22Rv1 (cell line): ENCODE results near the gene ANKRD33B.
"Not testable (repeated sequence)": the region's sequence is repeated elsewhere in the genome, so short reads cannot be mapped to it uniquely, and the experiment has no call there.

Source experiments
- H3K27ac ChIP-seq: fragments of 450-650 bp; 2 replicates; pipeline ENCODE4 v1.5.1; 2017
- ZFX ChIP-seq: fragments of 450-650 bp; IDR thresholded peaks from 2 replicates; pipeline ENCODE4 v1.6.1; 2017; ENCODE audit warnings: antibody characterized with exemption, borderline replicate concordance
- TF ChIP-seq, protein P1 (sequence below): fragments of 450-650 bp; IDR thresholded peaks from 2 replicates; pipeline ENCODE4 v1.5.1; 2017; ENCODE audit warnings: mild to moderate bottlenecking

Gene ANKRD33B

DNA sequence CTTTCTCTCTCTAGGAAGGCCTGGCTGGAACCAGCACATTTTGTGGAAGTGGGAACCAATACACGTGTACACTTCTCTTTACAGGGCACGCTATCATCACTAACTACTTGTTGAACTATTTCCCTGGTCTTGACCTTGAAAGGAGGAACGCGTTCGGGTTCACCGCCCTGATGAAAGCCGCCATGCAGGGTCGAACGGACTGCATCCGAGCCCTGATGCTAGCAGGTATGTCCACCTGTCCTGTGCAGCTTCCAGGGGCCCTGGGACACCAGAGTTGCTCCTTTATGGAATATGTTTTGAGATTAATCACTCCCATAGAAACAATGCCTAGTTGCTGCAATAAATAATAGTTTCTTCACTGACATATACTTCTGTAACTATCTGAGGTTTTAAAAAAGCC, 74.1 kb downstream of the ANKRD33B start:
- TF ChIP-seq, protein P1, sequence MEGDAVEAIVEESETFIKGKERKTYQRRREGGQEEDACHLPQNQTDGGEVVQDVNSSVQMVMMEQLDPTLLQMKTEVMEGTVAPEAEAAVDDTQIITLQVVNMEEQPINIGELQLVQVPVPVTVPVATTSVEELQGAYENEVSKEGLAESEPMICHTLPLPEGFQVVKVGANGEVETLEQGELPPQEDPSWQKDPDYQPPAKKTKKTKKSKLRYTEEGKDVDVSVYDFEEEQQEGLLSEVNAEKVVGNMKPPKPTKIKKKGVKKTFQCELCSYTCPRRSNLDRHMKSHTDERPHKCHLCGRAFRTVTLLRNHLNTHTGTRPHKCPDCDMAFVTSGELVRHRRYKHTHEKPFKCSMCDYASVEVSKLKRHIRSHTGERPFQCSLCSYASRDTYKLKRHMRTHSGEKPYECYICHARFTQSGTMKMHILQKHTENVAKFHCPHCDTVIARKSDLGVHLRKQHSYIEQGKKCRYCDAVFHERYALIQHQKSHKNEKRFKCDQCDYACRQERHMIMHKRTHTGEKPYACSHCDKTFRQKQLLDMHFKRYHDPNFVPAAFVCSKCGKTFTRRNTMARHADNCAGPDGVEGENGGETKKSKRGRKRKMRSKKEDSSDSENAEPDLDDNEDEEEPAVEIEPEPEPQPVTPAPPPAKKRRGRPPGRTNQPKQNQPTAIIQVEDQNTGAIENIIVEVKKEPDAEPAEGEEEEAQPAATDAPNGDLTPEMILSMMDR: no peak
- no peak overlapping the region for H3K27ac ChIP-seq

DNA sequence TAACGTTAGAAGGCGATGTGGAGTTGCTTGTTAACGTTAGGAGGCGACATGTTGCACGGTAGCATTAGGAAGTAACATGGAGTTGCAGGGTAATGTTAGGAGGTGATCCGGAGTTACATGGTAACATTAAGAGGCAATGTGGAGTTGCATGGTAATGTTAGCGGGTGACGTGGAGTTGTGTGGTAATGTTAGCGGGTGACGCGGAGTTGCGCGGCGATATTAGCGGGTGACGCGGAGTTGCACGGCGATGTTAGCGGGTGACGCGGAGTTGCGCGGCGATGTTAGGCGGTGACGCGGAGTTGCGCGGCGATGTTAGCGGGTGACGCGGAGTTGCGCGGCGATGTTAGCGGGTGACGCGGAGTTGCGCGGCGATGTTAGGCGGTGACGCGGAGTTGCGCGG, 74.9 kb downstream of the ANKRD33B start:
- not testable (repeated sequence) for H3K27ac ChIP-seq

DNA sequence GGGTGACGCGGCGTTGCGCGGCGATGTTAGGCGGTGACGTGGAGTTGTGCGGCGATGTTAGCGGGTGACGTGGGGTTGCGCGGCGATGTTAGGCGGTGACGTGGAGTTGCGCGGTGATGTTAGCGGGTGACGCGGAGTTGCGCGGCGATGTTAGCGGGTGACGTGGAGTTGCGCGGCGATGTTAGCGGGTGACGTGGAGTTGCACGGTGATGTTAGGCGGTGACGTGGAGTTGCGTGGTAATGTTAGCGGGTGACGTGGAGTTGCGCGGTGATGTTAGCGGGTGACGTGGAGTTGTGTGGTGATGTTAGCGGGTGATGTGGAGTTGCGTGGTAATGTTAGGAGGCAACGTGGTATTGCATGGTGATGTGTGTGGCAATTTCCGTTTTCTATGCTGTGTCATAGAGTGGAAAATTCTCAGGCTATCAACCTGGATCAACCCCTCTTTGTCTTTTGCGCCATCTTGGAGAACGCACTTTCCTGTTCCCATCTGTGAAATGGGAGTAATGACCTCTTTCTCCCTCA, 76.0 kb downstream of the ANKRD33B start:
- TF ChIP-seq ZFX: no peak
- TF ChIP-seq, protein P1: no peak
- no peak overlapping the region for H3K27ac ChIP-seq

DNA sequence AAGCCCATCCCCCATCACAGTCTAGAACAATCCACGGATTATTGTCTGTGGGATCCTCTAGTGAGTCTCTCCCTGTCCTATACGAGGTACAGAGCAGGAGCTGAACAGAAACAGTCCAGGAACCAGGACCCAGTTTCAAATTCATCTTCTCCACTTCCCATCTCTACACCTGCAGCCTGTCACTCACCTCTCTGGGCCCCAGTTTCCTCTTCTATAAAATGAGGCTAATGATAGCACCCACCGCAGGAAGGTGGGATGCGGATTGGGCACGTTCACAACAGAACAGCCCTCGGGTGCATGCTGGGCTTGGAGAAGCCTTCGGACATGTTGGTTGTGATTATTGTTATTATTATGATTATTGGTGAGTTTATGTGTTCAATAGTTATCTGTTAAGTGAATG, 78.5 kb downstream of the ANKRD33B start:
- TF ChIP-seq, protein P1: no peak
- TF ChIP-seq ZFX: no peak
- H3K27ac ChIP-seq: no peak overlapping the region

DNA sequence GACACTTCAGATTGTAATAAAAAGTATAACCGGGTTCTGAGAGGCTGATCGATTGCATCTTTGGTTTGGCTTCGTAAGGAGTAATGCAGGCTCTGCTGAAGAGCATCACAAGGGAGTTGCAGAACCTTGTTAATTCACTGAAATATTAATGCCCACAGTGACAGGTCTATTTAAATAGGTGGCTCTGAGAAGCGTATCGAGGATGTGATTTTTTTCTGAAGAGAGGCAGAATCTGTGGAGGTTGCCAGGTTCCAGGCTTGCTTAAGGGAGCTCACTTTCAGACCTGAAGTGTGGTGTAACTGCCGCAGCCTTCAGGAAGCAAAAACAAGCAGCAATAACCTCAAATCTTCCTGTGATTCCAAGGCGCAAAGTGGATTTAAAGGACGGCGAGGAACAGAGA, 80.3 kb downstream of the ANKRD33B start:
- H3K27ac ChIP-seq: no peak overlapping the region
- TF ChIP-seq ZFX: no peak
- TF ChIP-seq, protein P1: no peak

DNA sequence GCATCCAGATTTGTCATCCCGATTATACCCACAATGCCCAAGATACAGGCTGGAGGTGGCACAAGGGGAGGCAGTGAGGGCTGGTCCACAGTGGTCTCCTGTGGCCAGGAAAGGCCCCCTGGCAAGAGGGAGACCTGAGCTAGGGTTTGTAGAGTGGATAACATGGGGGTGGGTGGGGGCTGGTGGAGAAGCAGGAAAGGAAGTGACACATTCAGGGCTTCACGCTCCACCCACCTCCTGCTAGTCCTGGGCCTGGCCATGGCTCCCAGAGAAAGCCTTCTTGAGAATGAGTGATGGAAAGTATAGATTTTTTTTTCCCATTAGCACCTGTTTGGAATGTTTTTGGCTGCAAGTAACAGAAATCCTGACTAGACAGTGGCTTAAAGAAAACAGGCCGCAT, 81.3 kb downstream of the ANKRD33B start:
- no peak for TF ChIP-seq ZFX
- TF ChIP-seq, protein P1: no peak
- no peak overlapping the region for H3K27ac ChIP-seq

DNA sequence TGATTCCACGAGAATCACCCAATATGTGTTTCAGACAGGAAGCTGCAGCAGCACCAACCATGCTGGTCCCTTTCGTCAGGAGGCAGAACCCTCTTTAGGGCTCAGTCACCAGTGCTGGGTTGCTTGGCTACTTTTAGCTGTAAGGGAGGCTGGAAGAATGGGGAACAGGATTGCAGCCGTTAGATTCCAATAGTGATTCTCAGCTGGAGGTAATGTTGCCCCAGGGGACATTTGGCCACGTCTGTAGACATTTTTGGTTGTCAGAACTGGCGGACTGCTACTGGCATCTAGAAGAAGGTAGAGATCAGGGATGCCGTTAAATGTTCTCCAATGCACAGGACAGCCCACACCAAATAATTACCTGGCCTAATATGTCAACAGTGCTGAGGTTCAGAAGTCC, 81.8 kb downstream of the ANKRD33B start:
- no peak overlapping the region for H3K27ac ChIP-seq
- no peak for TF ChIP-seq ZFX
- TF ChIP-seq, protein P1: no peak

DNA sequence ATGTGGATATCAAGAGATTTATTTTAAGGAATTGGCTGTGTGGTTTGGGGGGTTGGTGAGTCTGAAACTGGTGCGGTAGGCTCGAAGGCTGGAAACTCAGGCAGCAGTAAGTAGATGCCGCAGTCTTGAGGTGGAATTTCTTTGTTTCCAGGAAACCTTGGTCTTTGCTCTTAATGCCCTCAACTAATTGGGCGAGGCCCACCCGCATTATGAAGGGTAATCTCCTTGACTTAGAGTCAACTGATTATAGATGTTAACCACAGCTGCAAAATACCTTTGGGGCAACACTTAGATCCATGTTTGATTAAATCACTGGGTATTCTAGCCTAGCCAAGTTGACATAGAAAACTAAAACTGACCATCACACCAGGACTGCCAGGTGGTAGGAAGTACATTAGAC, 83.8 kb downstream of the ANKRD33B start:
- TF ChIP-seq ZFX: no peak
- TF ChIP-seq, protein P1: no peak
- H3K27ac ChIP-seq: no peak overlapping the region
